BLaER1 treated with 17β-estradiol and CSF1 and Interleukin-3, amounts not matched to agents 10 nM and 100 nM (cell line): ENCODE measurements around the gene NCK2.

Experiments
- H3K27ac ChIP-seq, 11 experiments: shearing (Covaris generic); formaldehyde crosslinking; 2 replicates each; pipeline ENCODE4 v1.8.1; 2022
- H3K27me3 ChIP-seq, 11 experiments: shearing (Covaris generic); formaldehyde crosslinking; 2 replicates each; pipeline ENCODE4 v1.8.1; 2022
- H3K36me3 ChIP-seq, 11 experiments: shearing (Covaris generic); formaldehyde crosslinking; 2 replicates each; pipeline ENCODE4 v1.8.1; 2022
- H3K4me1 ChIP-seq, 10 experiments: shearing (Covaris generic); formaldehyde crosslinking; 2 replicates each; pipeline ENCODE4 v1.8.1; 2022
- H3K4me2 ChIP-seq, 11 experiments: shearing (Covaris generic); formaldehyde crosslinking; 2 replicates each; pipeline ENCODE4 v1.8.1; 2022
- H3K4me3 ChIP-seq, 10 experiments: shearing (Covaris generic); formaldehyde crosslinking; 2 replicates each; pipeline ENCODE4 v1.8.1; 2022
- H3K9ac ChIP-seq, 11 experiments: shearing (Covaris generic); formaldehyde crosslinking; 2 replicates each; pipeline ENCODE4 v1.8.1; 2022
- H3K9me3 ChIP-seq, 11 experiments: shearing (Covaris generic); formaldehyde crosslinking; replicated peaks in 1 of 11; 2 replicates each; pipeline ENCODE4 v1.8.1; 2022
- H4K20me1 ChIP-seq, 11 experiments: shearing (Covaris generic); formaldehyde crosslinking; 2 replicates each; pipeline ENCODE4 v1.8.1; 2022
- Cebpa-rat ChIP-seq, 11 experiments: shearing (Covaris generic); IDR thresholded peaks; 2 replicates each; pipeline ENCODE4 v1.8.1; 2022

Gene NCK2

DNA sequence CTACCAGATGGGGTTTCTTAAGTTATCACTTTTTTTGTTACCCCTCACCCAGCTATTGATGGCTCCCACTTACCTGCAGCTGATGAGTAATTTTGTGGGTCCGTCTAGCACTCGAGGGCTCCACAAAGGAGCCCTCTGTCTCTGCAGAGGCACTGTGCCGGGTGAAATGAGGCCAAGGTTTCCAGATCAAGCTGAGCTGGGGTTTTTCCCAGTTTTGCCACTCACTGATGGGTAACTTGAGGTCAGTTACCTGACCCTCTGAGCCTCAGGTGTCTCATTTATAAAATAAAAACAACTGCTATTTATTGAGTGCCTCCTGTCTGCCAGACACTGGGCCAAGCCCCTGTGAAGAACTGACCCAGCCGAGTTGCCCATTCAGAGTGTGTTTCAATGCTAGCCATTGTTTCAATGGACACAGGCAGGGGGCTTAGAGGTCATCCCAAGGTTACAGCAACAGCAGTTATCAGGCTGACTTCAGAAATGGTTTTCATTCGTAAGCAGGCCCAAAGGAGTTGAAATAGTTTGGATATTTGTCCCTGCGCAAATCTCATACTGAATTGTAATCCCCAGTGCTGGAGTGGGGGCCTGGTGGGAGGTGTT, 192.9 kb downstream of the NCK2 start:
- H3K27ac ChIP-seq, result no peak overlapping the region
- no peak for TF ChIP-seq Cebpa-rat (IDR thresholded peaks at IDR 0.05)

More for the DNA sequence above, 192.9 kb downstream of the NCK2 start:
- peaks cover 34 to 60% (median 46%) of the 10 kb centered on the region in 11 experiments for H3K9me3 ChIP-seq
- H3K4me2 ChIP-seq, result no peak overlapping the region
- no peak overlapping the region for H3K4me3 ChIP-seq
- H3K9ac ChIP-seq, result no peak overlapping the region
- no peaks in the 10 kb centered on the region for H3K27me3 ChIP-seq
- no peaks in the 10 kb centered on the region; a peak in 1 of 22 replicates for H3K36me3 ChIP-seq
- H3K4me1 ChIP-seq, result no peaks in the 10 kb centered on the region
- H4K20me1 ChIP-seq, result no peaks in the 10 kb centered on the region
